MM.1S (cell line): ENCODE measurements around the gene DNAH8.
A peak's percentile ranks its signal among the peaks of the same experiment; 100 is the strongest.

Experiments used
- EZH2 ChIP-seq: fragments of 300-600 bp; sonication (generic); optimal IDR thresholded peaks from 2 replicates; pipeline ENCODE3; 2017; ENCODE audit warnings: low read depth, mild to moderate bottlenecking, antibody characterized with exemption, low read length, mixed read lengths
- TF ChIP-seq, protein P1 (sequence below): fragments of 300-600 bp; sonication (generic); IDR thresholded peaks from 2 replicates; pipeline ENCODE4 v1.5.1; 2016; ENCODE audit warnings: antibody characterized with exemption, low read length, mixed read lengths

DNA sequence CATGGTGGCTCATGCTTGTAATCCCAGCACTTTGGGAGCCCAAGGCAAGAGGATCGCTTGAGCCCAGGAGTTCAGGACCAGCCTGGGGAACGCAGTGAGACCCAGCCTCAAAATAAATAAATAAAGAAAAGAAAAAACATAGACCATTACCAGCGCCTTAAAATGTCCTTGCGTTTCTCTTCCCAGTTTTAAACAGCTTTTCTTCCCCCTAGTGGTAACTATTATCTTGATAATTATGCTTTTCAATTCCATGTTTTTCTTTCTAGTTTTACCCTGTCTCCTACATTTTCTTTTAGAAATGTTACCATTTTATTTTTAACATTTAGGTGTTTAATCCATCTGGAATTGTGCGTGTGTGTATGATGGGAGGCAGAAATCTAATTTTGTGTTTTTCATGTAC, 24.4 kb downstream of the DNAH8 start:
- TF ChIP-seq, protein P1, sequence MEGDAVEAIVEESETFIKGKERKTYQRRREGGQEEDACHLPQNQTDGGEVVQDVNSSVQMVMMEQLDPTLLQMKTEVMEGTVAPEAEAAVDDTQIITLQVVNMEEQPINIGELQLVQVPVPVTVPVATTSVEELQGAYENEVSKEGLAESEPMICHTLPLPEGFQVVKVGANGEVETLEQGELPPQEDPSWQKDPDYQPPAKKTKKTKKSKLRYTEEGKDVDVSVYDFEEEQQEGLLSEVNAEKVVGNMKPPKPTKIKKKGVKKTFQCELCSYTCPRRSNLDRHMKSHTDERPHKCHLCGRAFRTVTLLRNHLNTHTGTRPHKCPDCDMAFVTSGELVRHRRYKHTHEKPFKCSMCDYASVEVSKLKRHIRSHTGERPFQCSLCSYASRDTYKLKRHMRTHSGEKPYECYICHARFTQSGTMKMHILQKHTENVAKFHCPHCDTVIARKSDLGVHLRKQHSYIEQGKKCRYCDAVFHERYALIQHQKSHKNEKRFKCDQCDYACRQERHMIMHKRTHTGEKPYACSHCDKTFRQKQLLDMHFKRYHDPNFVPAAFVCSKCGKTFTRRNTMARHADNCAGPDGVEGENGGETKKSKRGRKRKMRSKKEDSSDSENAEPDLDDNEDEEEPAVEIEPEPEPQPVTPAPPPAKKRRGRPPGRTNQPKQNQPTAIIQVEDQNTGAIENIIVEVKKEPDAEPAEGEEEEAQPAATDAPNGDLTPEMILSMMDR = peak; percentile 15; the same call in 1 of the 2 replicates
- no peak for TF ChIP-seq EZH2
